GM18873 (cell line): ENCODE results near the gene TMEM135.
"Not testable (repeated sequence)": the region's sequence is repeated elsewhere in the genome, so short reads cannot be mapped to it uniquely, and the experiment has no call there.

ENCODE experiments used
- ATAC-seq: cut with Tn5 transposase; IDR thresholded peaks from one replicate; pipeline ENCODE4 v1.9.1; 2021; ENCODE audit warnings: mild to moderate bottlenecking, moderate library complexity, moderate number of reproducible peaks; ENCODE audit not compliant: unreplicated experiment, low FRiP score

The TMEM135 gene

GRCh38 chr11:87134524-87135106 lies 96.9 kb downstream of the TMEM135 start:
- ATAC-seq: no peak

GRCh38 chr11:87136236-87136635 lies 98.5 kb downstream of the TMEM135 start:
- no peak for ATAC-seq

GRCh38 chr11:87137711-87138110 lies 100.0 kb downstream of the TMEM135 start:
- no peak for ATAC-seq

GRCh38 chr11:87139475-87139874 lies 101.7 kb downstream of the TMEM135 start:
- ATAC-seq: no peak

- ATAC-seq: no peak
Measured at GRCh38 chr11:87141322-87141721, 103.6 kb downstream of the TMEM135 start.

GRCh38 chr11:87141980-87142514 lies 104.3 kb downstream of the TMEM135 start:
- no peak for ATAC-seq

- ATAC-seq: no peak
Measured at GRCh38 chr11:87142594-87142993, 104.9 kb downstream of the TMEM135 start.

- ATAC-seq: no peak
Measured at GRCh38 chr11:87143641-87144040, 105.9 kb downstream of the TMEM135 start.

- ATAC-seq: no peak
Measured at GRCh38 chr11:87144252-87144651, 106.5 kb downstream of the TMEM135 start.

- ATAC-seq: no peak
Measured at GRCh38 chr11:87148749-87149148, 111.0 kb downstream of the TMEM135 start.

GRCh38 chr11:87149782-87150181 lies 112.0 kb downstream of the TMEM135 start:
- not testable (repeated sequence) for ATAC-seq

GRCh38 chr11:87150936-87151335 lies 113.2 kb downstream of the TMEM135 start:
- ATAC-seq: no peak

GRCh38 chr11:87154246-87154645 lies 116.5 kb downstream of the TMEM135 start:
- ATAC-seq: no peak

GRCh38 chr11:87156970-87157369 lies 119.2 kb downstream of the TMEM135 start:
- no peak for ATAC-seq

- ATAC-seq: not testable (repeated sequence)
Measured at GRCh38 chr11:87169076-87169475, 131.3 kb downstream of the TMEM135 start.

- ATAC-seq: no peak
Measured at GRCh38 chr11:87173185-87174039, 135.7 kb downstream of the TMEM135 start.

GRCh38 chr11:87174870-87175269 lies 137.1 kb downstream of the TMEM135 start:
- ATAC-seq: no peak

GRCh38 chr11:87176044-87176443 lies 138.3 kb downstream of the TMEM135 start:
- no peak for ATAC-seq

GRCh38 chr11:87179621-87180020 lies 141.9 kb downstream of the TMEM135 start:
- ATAC-seq: no peak

- no peak for ATAC-seq
Measured at GRCh38 chr11:87180742-87181141, 143.0 kb downstream of the TMEM135 start.

- no peak for ATAC-seq
Measured at GRCh38 chr11:87181143-87181542, 143.4 kb downstream of the TMEM135 start.

GRCh38 chr11:87185228-87185627 lies 147.5 kb downstream of the TMEM135 start:
- ATAC-seq: no peak
